Activated naive CD8-positive, alpha-beta T cell (primary cell): ENCODE measurements around the gene CPLX3.
A peak's percentile ranks its signal among the peaks of the same experiment; 100 is the strongest.

Source experiments
- H3K27ac Mint-ChIP-seq: one replicate; pipeline ENCODE4 v1.8.0; 2021; ENCODE audit warnings: mixed read lengths
- H3K27me3 Mint-ChIP-seq: one replicate; pipeline ENCODE4 v1.8.0; 2021; ENCODE audit warnings: mixed read lengths
- H3K36me3 Mint-ChIP-seq: one replicate; pipeline ENCODE4 v1.8.0; 2021; ENCODE audit warnings: mixed read lengths
- H3K4me1 Mint-ChIP-seq: one replicate; pipeline ENCODE4 v1.8.0; 2021; ENCODE audit warnings: low read depth, mixed read lengths
- H3K4me3 Mint-ChIP-seq: one replicate; pipeline ENCODE4 v1.8.0; 2021; ENCODE audit warnings: mild to moderate bottlenecking, mixed read lengths
- H3K9me3 Mint-ChIP-seq: one replicate; pipeline ENCODE4 v1.8.0; 2021; ENCODE audit warnings: low read depth, mixed read lengths

CPLX3 gene

GRCh38 chr15:74838137-74838516 lies 11.7 kb downstream of the CPLX3 start:
- no peak overlapping the region for H3K4me3 Mint-ChIP-seq

GRCh38 chr15:74838746-74839525 lies 12.5 kb downstream of the CPLX3 start:
- H3K4me1 Mint-ChIP-seq, result peaks cover 24% of the 10 kb centered on the region
- H3K4me3 Mint-ChIP-seq, result no peak overlapping the region
- no peaks in the 10 kb centered on the region for H3K27me3 Mint-ChIP-seq
- H3K9me3 Mint-ChIP-seq, result no peaks in the 10 kb centered on the region
- H3K27ac Mint-ChIP-seq, result no peak overlapping the region
- peaks cover 3% of the 10 kb centered on the region for H3K36me3 Mint-ChIP-seq

More at GRCh38 chr15:74838137-74838516, 11.7 kb downstream of the CPLX3 start:
- H3K27me3 Mint-ChIP-seq, result no peaks in the 10 kb centered on the region
- H3K4me1 Mint-ChIP-seq, result peaks cover 21% of the 10 kb centered on the region
- H3K9me3 Mint-ChIP-seq, result no peaks in the 10 kb centered on the region
- peaks cover 3% of the 10 kb centered on the region for H3K36me3 Mint-ChIP-seq
- H3K27ac Mint-ChIP-seq, result no peak overlapping the region

- H3K36me3 Mint-ChIP-seq, result peaks cover 3% of the 10 kb centered on the region
- no peaks in the 10 kb centered on the region for H3K9me3 Mint-ChIP-seq
- H3K4me1 Mint-ChIP-seq, result peaks cover 30% of the 10 kb centered on the region
- no peak overlapping the region for H3K27ac Mint-ChIP-seq
- no peaks in the 10 kb centered on the region for H3K27me3 Mint-ChIP-seq
- no peak overlapping the region for H3K4me3 Mint-ChIP-seq
These were observed 13.3 kb downstream of the CPLX3 start for GRCh38 chr15:74839526-74840395.

- Mint-ChIP-seq H3K36me3 (no peaks in the 10 kb centered on the region), H3K4me3 (peak overlapping the region; percentile 91), H3K9me3 (no peaks in the 10 kb centered on the region), H3K4me1 (peaks cover 39% of the 10 kb centered on the region), H3K27ac (peak overlapping the region; percentile 41), H3K27me3 (no peaks in the 10 kb centered on the region)
These were observed 14.7 kb downstream of the CPLX3 start for GRCh38 chr15:74840851-74841775.

- H3K27ac Mint-ChIP-seq, result peak overlapping the region; percentile 50
- no peaks in the 10 kb centered on the region for H3K9me3 Mint-ChIP-seq
- no peaks in the 10 kb centered on the region for H3K27me3 Mint-ChIP-seq
- peak overlapping the region; percentile 91 for H3K4me3 Mint-ChIP-seq
- H3K36me3 Mint-ChIP-seq, result peaks cover 2% of the 10 kb centered on the region
- peaks cover 41% of the 10 kb centered on the region for H3K4me1 Mint-ChIP-seq
These were observed 15.5 kb downstream of the CPLX3 start for GRCh38 chr15:74841891-74842373.

- peak within 1 kb of the TSS; percentile 91 for H3K4me3 Mint-ChIP-seq
- no peaks in the 10 kb centered on the region for H3K27me3 Mint-ChIP-seq
- no peaks in the 10 kb centered on the region for H3K9me3 Mint-ChIP-seq
- peak within 1 kb of the TSS; percentile 96 for H3K27ac Mint-ChIP-seq
- H3K36me3 Mint-ChIP-seq, result peaks cover 2% of the 10 kb centered on the region
- H3K4me1 Mint-ChIP-seq, result peaks cover 41% of the 10 kb centered on the region
These were observed 16.4 kb downstream of the CPLX3 start, which contains the start of gene ULK3 for GRCh38 chr15:74842581-74843444. Gene ULK3, minus strand, starts transcription at chr15:74843156. Its CDS starts 51 bp downstream, at chr15:74843105.

- H3K27me3 Mint-ChIP-seq, result no peaks in the 10 kb centered on the region
- peaks cover 2% of the 10 kb centered on the region for H3K36me3 Mint-ChIP-seq
- peak overlapping the region; percentile 90 for H3K4me3 Mint-ChIP-seq
- no peaks in the 10 kb centered on the region for H3K9me3 Mint-ChIP-seq
- peaks cover 41% of the 10 kb centered on the region for H3K4me1 Mint-ChIP-seq
- H3K27ac Mint-ChIP-seq, result peak overlapping the region; percentile 96
These were observed 17.0 kb downstream of the CPLX3 start for GRCh38 chr15:74843445-74843828.

- peak overlapping the region; percentile 90 for H3K4me3 Mint-ChIP-seq
- peaks cover 41% of the 10 kb centered on the region for H3K4me1 Mint-ChIP-seq
- peak overlapping the region; percentile 96 for H3K27ac Mint-ChIP-seq
- H3K36me3 Mint-ChIP-seq, result peaks cover 2% of the 10 kb centered on the region
- H3K27me3 Mint-ChIP-seq, result no peaks in the 10 kb centered on the region
- no peaks in the 10 kb centered on the region for H3K9me3 Mint-ChIP-seq
These were observed 17.5 kb downstream of the CPLX3 start for GRCh38 chr15:74843891-74844299.

- Mint-ChIP-seq H3K4me3 (peak overlapping the region; percentile 51), H3K27me3 (no peaks in the 10 kb centered on the region), H3K27ac (peak overlapping the region; percentile 92), H3K4me1 (peaks cover 41% of the 10 kb centered on the region), H3K9me3 (no peaks in the 10 kb centered on the region), H3K36me3 (peaks cover 2% of the 10 kb centered on the region)
These were observed 18.1 kb downstream of the CPLX3 start for GRCh38 chr15:74844319-74845207.

GRCh38 chr15:74845208-74845568 lies 18.8 kb downstream of the CPLX3 start:
- Mint-ChIP-seq H3K36me3 (peaks cover 2% of the 10 kb centered on the region), H3K27me3 (no peaks in the 10 kb centered on the region), H3K4me1 (peaks cover 41% of the 10 kb centered on the region), H3K9me3 (no peaks in the 10 kb centered on the region), H3K4me3 (peak overlapping the region; percentile 51), H3K27ac (peak overlapping the region; percentile 92)

GRCh38 chr15:74845581-74845980 lies 19.2 kb downstream of the CPLX3 start:
- Mint-ChIP-seq H3K27ac (peak overlapping the region; percentile 92), H3K27me3 (no peaks in the 10 kb centered on the region), H3K4me3 (peak overlapping the region; percentile 51), H3K36me3 (peaks cover 2% of the 10 kb centered on the region), H3K4me1 (peaks cover 41% of the 10 kb centered on the region), H3K9me3 (no peaks in the 10 kb centered on the region)

- H3K36me3 Mint-ChIP-seq, result peaks cover 2% of the 10 kb centered on the region
- H3K4me1 Mint-ChIP-seq, result peaks cover 25% of the 10 kb centered on the region
- H3K4me3 Mint-ChIP-seq, result no peak overlapping the region
- no peaks in the 10 kb centered on the region for H3K9me3 Mint-ChIP-seq
- no peaks in the 10 kb centered on the region for H3K27me3 Mint-ChIP-seq
- H3K27ac Mint-ChIP-seq, result no peak overlapping the region
These were observed 21.0 kb downstream of the CPLX3 start for GRCh38 chr15:74847432-74847831.

- H3K9me3 Mint-ChIP-seq, result no peaks in the 10 kb centered on the region
- peaks cover 8% of the 10 kb centered on the region for H3K4me1 Mint-ChIP-seq
- no peak overlapping the region for H3K27ac Mint-ChIP-seq
- H3K36me3 Mint-ChIP-seq, result peaks cover 2% of the 10 kb centered on the region
- no peaks in the 10 kb centered on the region for H3K27me3 Mint-ChIP-seq
- H3K4me3 Mint-ChIP-seq, result no peak overlapping the region
These were observed 24.0 kb downstream of the CPLX3 start for GRCh38 chr15:74850393-74850792.
